Ramos (cell line): ENCODE results near the gene RNF44.

Source experiments
- in situ Hi-C: fragments of 300-500 bp; cut with MboI; formaldehyde crosslinking; loops from one replicate; pipeline ENCODE4 v1.14.3; 2022; ENCODE audit warnings: low sequenced_read_pairs; ENCODE audit not compliant: unreplicated experiment

RNF44 gene

GRCh38 chr5:176536902-176537553 is at the start of gene RNF44:
RNF44 (minus strand) TSS chr5:176537402; CDS start chr5:176532472, 4,930 bp downstream.
- in situ Hi-C loops: loop anchor here (25.0 kb wide), 1 partner anchor 950 kb away; the partner anchor contains the start of gene PDLIM7

DNA sequence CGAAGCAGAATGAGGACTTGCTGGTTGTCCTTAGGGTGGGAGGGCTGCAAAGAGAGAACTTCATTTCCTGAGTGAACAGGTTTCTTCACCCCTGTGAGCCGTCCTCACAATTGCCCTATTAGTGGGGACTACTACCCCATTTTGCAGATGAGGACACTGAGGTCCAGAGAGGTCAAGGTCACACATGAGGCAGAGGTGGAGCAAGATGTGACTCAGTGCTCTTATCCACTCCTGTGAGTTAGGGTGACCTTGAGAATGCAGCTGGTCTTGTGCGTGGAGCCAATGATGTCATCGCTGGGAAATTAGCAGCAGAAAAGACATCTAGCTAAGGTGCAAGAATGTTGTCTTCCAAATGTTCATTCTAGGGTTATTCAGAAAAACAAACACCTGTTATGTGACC is 45.9 kb upstream of the RNF44 start:
- in situ Hi-C loops: loop anchor here (25.0 kb wide), 1 partner anchor 846 kb away; no protein-coding TSS in a partner anchor

DNA sequence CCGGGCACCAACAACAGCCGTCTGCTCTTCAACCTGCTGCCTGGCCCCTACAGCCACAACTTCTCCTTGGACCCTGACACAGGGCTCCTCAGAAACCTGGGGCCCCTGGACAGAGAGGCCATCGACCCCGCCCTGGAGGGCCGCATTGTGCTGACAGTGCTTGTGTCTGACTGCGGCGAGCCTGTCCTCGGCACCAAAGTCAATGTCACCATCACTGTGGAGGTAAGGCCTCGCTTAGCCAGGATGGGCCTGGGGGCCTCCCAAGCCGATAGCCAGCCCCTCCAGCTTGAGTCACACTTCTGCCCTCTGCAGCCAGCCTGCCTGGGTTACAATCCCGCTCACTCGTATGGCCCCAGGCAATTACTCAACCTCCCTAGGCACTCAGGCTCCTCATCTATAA is 44.2 kb upstream of the RNF44 start:
- in situ Hi-C loops: loop anchor here (25.0 kb wide), 1 partner anchor 844 kb away; no protein-coding TSS in a partner anchor

GRCh38 chr5:176579323-176579722 is 42.1 kb upstream of the RNF44 start:
- in situ Hi-C loops: loop anchor here (25.0 kb wide), 1 partner anchor 842 kb away; no protein-coding TSS in a partner anchor

DNA sequence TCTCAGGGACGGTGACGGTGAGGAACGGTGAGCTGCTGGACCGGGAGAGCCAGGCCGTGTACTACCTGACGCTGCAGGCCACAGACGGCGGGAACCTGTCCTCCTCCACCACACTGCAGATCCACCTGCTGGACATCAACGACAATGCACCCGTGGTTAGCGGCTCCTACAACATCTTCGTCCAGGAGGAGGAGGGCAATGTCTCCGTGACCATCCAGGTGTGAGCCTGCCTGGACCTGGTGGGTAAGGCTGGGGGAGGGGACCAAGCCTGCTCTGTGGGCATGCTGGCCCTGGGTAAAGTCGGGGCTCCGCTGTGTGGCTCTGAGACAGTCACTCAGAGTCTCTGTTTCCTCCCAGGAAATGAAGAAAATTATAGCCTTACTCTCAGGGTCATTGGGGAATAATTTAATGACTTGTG is 41.2 kb upstream of the RNF44 start:
- in situ Hi-C loops: loop anchor here (25.0 kb wide), 1 partner anchor 841 kb away; no protein-coding TSS in a partner anchor

- in situ Hi-C loops: loop anchor here (25.0 kb wide), 1 partner anchor 840 kb away; no protein-coding TSS in a partner anchor
These were observed 40.3 kb upstream of the RNF44 start for GRCh38 chr5:176577312-176578176.

DNA sequence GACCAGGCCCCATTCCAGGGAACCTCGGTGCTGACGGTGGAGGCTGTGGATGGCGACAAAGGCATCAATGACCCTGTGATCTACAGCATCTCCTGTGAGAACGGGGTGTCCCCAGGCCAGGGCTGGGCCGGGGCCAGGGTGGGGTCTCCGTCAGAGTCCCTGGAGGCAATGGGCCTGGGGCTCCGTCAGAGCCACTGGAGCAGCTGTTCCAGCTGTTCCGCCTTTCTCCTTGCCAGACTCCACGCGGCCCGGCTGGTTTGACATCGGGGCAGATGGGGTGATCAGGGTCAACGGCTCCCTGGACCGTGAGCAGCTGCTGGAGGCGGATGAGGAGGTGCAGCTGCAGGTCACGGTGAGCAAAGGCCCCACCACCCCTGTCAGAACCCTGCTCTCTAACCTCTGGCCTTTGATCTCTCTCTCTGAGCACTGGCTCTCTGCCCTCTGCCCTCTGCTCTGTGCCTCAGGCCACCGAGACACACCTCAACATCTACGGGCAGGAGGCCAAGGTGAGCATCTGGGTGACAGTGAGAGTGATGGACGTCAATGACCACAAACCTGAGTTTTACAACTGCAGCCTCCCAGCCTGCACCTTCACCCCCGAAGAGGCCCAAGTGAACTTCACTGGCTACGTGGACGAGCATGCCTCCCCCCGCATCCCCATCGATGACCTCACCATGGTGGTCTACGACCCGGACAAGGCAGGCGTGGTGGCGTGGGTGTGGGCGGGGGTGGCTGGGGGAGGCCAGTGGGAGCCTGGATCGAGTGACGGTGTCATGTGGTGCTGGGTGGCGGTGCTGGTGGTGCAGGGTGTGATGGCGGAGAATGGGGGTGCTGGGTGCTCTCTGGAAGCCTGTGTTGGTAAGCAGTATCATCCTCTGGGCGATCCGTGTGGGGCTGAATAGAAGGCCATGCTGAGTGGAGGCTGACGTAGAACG is 38.6 kb upstream of the RNF44 start:
- in situ Hi-C loops: loop anchor here (25.0 kb wide), 1 partner anchor 838 kb away; no protein-coding TSS in a partner anchor

DNA sequence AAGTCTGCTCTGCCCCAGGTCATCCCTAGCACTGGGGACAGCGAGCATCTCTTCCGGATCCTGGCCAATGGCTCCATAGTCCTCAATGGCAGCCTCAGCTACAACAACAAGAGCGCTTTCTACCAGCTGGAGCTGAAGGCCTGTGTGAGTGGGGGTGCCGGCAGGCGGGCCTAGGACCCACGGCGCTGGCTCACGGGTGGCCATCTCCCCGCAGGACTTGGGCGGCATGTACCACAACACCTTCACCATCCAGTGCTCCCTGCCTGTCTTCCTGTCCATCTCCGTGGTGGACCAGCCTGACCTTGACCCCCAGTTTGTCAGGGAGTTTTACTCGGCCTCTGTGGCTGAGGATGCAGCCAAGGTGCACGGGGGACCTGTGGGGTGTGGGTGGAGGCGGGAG is 37.9 kb upstream of the RNF44 start:
- in situ Hi-C loops: loop anchor here (25.0 kb wide), 1 partner anchor 838 kb away; no protein-coding TSS in a partner anchor

DNA sequence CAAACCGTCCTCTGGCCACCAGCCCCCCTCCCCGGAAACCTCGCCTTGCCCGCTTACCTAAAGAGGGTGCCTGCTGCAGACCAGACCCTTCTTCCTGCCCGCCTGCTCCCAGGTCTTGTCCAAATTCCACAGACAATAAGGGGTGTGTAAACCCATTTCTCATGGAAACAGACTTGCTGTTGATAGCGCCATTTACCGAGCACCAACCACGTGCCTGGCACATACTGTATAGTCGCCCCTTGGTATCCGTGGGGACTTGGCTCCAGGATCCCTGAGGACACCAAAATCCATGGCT is 37.0 kb upstream of the RNF44 start:
- in situ Hi-C loops: no loop called here

DNA sequence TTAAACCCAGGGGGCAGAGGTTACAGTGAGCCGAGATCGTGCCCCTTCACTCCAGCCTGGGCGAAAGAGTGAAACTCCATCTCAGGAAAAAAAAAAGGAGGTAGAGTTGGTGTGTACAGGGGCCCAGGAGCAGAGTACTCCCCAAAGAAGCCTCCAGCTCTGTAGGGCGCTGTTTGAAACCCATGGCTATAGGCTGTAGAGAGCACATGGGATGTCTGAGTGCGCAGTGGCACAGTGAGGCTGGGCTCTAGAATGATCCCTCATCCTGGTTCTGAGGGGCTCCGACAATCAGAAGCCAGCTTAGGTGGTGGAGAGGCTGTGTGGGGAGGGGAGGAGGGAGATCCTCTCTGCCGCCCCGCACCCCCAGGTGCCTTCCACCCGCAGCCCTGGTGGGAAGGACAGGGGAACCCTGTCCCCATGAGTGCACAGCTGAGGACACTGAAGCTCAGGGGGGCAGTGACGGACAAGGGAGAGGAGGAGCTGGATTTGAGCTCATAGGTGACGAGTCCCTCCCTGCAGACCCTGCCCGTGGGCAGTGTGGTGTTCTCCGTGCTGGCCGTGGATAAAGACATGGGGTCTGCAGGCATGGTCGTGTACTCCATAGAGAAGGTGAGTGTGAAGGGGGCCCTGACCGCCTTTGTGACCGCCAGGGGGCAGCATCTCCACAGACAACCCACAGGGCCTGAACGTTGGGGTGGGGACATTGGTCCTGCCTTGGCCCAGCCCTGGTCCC is 36.5 kb upstream of the RNF44 start:
- in situ Hi-C loops: no loop called here

DNA sequence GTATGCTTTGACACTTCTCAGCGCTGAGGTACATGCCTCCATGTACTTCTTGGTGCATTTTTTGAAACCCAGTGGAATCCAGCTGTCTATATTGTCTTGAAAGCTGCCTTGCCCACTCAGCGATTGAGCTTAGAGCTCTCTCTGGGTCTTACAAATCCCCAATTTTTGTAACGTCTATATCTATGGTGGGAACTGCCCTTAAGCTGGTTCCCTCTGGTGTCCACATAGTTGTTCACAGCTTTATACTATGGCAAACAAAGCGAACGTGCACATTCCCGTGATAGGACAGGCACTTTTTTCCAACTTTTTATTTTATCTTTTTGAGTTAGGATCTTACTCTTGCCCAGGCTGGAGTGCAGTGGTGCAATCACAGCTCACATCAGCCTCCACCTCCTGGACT is 32.8 kb upstream of the RNF44 start:
- in situ Hi-C loops: no loop called here

GRCh38 chr5:176568657-176569056 is 31.5 kb upstream of the RNF44 start:
- in situ Hi-C loops: no loop called here

DNA sequence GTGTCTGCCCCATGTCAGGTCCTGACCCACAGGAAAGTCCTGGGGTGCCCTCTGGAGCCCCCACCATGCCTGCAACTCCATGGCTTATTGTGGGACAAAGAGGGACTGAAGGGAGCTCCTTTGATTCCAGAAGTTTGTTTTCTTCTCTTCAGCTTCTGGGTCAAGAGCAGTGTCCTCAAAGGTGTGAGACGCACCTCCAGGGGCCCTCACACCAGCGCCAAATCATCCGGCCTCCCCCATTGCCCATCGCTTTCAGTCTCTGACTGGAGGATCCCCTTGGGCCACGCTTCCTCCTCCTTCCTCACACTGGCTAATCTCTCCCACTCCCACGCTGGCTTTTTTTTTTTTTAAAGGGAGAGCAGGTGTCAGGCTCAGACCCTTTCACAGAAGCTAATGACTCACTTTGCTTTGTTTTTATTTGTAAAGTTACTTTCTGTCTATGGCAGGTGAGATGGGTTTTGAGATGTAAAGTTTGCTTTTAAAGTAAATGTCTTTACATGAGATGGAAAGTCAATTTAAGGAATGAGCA is 28.6 kb upstream of the RNF44 start:
- in situ Hi-C loops: no loop called here

- in situ Hi-C loops: no loop called here
These were observed 26.8 kb upstream of the RNF44 start for GRCh38 chr5:176564002-176564401.

- in situ Hi-C loops: no loop called here
These were observed 25.0 kb upstream of the RNF44 start for GRCh38 chr5:176562189-176562588.

- in situ Hi-C loops: no loop called here
These were observed 24.1 kb upstream of the RNF44 start for GRCh38 chr5:176561259-176561658.

- in situ Hi-C loops: no loop called here
These were observed 23.2 kb upstream of the RNF44 start for GRCh38 chr5:176560364-176560763.

- in situ Hi-C loops: no loop called here
These were observed 22.5 kb upstream of the RNF44 start for GRCh38 chr5:176559683-176560082.

DNA sequence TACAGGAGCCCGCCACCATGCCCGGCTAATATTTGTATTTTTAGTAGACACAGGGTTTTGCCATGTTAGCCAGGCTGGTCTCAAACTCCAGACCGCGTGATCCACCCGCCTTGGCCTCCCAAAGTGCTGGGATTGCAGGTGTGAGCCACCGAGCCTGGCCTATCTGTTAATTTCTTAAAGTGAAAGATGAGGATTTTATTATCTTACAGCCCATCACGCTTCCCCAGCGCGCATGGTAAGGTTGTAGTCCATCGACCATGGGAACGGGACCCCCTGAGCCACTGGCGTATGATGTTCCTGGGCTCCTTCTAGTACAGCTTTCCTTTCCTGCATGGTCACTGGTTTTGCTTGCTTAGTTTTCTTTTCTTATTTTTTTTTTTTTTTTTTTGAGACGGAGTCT is 20.6 kb upstream of the RNF44 start:
- in situ Hi-C loops: no loop called here
